Tibial nerve (tissue), 4 donors: Measurements from ENCODE around the gene PI16. TPM values are rescaled to one million over a fixed set of nuclear protein-coding genes. Genes with fewer than 3 reads are reported as not detected.

Experiments
- DNase-seq, 2 donors: peaks; one replicate each; pipeline ENCODE4 v3.0.0-alpha.2; 2019; ENCODE audit warnings: low spot score in 2 of 2
- H3K27ac ChIP-seq, 4 donors: fragments of 200-600 bp; sonication (generic) in 3 of 4; one replicate each; pipeline ENCODE4 v1.5.1; 2017 to 2019; ENCODE audit warnings: mild to moderate bottlenecking in 1 of 4
- H3K27me3 ChIP-seq, 2 donors: fragments of 200-600 bp; sonication (generic) in 1 of 2; one replicate each; pipeline versions ENCODE4 v1.5.1 to v1.6.0; 2017 to 2019
- H3K36me3 ChIP-seq, 3 donors: fragments of 200-600 bp; sonication (generic); one replicate each; pipeline ENCODE4 v1.5.1; 2018 to 2019
- H3K4me1 ChIP-seq, 4 donors: fragments of 200-600 bp; sonication (generic) in 3 of 4; one replicate each; pipeline ENCODE4 v1.5.1; 2017 to 2019
- H3K4me3 ChIP-seq, 4 donors: fragments of 200-600 bp; sonication (generic) in 3 of 4; one replicate each; pipeline ENCODE4 v1.5.1; 2017 to 2019; ENCODE audit warnings: mild to moderate bottlenecking in 1 of 4, moderate library complexity in 1 of 4
- H3K9me3 ChIP-seq, 4 donors: fragments of 200-600 bp; sonication (generic) in 3 of 4; one replicate each; pipeline ENCODE4 v1.5.1; 2017 to 2019
- EP300 ChIP-seq, 2 donors: sonication (generic); formaldehyde crosslinking; IDR thresholded peaks; one replicate each; pipeline ENCODE4 v1.6.1; 2017; ENCODE audit warnings: antibody characterized with exemption in 2 of 2, mild to moderate bottlenecking in 1 of 2
- POLR2A ChIP-seq, 2 donors: fragments of 450-650 bp; IDR thresholded peaks; one replicate each; pipeline ENCODE4 v1.6.1; 2017; ENCODE audit warnings: antibody characterized with exemption in 2 of 2, mild to moderate bottlenecking in 2 of 2, moderate library complexity in 2 of 2
- WGBS, 2 donors: methylation state at CpG; one replicate each; pipeline ENCODE4 v1.1.5; 2018; 5-methylcytosine and 5-hydroxymethylcytosine counted together
- total RNA-seq, 4 donors: library from RNA; depleted of rRNA; stranded (reverse); fragments of >200 nt; gene quantifications; one replicate each; pipeline ENCODE4 v1.1.0, GENCODE V29; 2016
- TF ChIP-seq, protein P1 (sequence below), 5 experiments: fragments of 200-600 bp in 3 of 5; fragments of 450-650 bp in 2 of 5; sonication (generic) in 3 of 5; IDR thresholded peaks; one replicate each; pipeline ENCODE4 v1.5.1; 2016 to 2019; ENCODE audit warnings: antibody characterized with exemption in 5 of 5, mild to moderate bottlenecking in 3 of 5, moderate library complexity in 2 of 5

The PI16 gene
- total RNA-seq, 4 donors from 2014 or later, result 17.4 to 70.2 (median 46.2) TPM

DNA sequence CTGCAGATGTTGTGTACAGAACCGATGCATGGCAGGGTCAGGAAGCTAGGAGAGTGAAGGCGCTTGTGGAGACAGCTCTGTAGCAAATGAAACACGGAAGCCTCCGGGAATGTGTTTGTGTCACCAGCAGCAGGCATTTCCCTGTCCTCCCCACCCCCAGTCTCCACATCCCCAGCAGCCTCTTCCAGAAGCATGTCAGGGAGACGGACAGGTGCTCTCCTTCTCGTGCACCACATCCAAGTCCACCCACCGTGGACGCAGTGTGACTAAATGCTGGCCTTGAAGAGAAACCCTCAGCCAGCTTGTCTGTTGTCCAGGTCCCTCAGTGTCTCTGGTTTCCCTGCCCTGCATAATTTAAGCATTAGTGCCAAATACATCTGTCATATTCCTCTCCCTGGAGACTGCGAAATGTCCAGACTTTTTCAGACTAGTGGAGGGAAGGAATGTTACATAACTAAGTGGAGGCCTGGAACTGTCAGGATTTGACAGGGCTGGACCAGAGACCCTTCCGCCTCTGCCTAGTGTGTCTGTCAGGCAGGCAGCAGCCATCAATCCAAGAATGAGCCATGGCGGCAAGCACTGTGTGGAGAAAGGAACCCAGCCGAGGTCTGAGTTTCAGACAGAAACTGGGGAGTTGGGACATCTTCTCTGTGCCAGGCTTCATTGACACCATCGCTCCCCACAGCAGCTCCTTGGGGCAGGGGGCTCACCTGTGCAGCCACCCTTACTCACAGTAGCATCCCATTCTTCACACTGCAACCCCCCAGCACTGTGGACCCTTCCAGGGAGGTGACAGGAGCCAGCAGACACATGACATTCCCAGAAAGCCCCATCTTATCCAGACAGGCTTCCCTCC is 26.6 kb upstream of the PI16 start:
- Histone ChIP-seq H3K36me3 (peaks cover 0 to 37% (median 0%) of the 10 kb centered on the region in 3 donors), H3K27me3 (no peaks in the 10 kb centered on the region), H3K9me3 (no peaks in the 10 kb centered on the region), H3K4me1 (peaks cover 0 to 41% (median 2%) of the 10 kb centered on the region in 4 donors), H3K27ac (no peak overlapping the region), H3K4me3 (no peak overlapping the region)
- TF ChIP-seq EP300 (IDR thresholded peaks at IDR 0.05) (no peak), POLR2A (IDR thresholded peaks at IDR 0.05) (no peak)
- TF ChIP-seq, protein P1, sequence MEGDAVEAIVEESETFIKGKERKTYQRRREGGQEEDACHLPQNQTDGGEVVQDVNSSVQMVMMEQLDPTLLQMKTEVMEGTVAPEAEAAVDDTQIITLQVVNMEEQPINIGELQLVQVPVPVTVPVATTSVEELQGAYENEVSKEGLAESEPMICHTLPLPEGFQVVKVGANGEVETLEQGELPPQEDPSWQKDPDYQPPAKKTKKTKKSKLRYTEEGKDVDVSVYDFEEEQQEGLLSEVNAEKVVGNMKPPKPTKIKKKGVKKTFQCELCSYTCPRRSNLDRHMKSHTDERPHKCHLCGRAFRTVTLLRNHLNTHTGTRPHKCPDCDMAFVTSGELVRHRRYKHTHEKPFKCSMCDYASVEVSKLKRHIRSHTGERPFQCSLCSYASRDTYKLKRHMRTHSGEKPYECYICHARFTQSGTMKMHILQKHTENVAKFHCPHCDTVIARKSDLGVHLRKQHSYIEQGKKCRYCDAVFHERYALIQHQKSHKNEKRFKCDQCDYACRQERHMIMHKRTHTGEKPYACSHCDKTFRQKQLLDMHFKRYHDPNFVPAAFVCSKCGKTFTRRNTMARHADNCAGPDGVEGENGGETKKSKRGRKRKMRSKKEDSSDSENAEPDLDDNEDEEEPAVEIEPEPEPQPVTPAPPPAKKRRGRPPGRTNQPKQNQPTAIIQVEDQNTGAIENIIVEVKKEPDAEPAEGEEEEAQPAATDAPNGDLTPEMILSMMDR (IDR thresholded peaks at IDR 0.05), result no peak
- no peak for DNase-seq
- 73 to 78% methylated on average over 13 of the region's 13 CpGs for WGBS, 2 donors

DNA sequence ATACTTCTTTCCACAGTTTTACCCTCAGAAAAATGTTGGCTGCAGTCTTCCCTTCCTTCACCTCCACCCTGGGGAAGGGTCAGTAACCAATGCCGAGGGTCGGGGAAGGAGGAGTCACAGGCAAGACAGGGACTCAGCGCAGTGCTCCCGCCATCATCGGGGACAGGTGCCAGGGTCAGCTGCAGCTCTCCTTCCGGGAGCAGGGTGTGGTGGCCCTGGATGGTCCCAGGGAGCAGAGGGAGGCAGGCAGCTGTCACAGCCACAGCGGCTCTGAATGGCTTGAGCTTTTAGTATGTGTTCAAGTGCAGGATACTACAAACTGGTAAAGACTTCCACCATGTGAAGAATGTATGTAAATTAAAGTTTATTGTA is 26.0 kb upstream of the PI16 start:
- TF ChIP-seq, protein P1 (IDR thresholded peaks at IDR 0.05), result no peak
- no peak for TF ChIP-seq POLR2A (IDR thresholded peaks at IDR 0.05)
- no peak for TF ChIP-seq EP300 (IDR thresholded peaks at IDR 0.05)
- WGBS, 2 donors, result 80% methylated on average over 7 of the region's 7 CpGs
- Histone ChIP-seq H3K27me3 (no peaks in the 10 kb centered on the region), H3K9me3 (no peaks in the 10 kb centered on the region), H3K4me1 (peaks cover 0 to 38% (median 2%) of the 10 kb centered on the region in 4 donors), H3K4me3 (no peak overlapping the region), H3K27ac (peak overlapping the region in 1 of 4 donors; percentile 27), H3K36me3 (peaks cover 0 to 31% (median 0%) of the 10 kb centered on the region in 3 donors)
- no peak for DNase-seq

DNA sequence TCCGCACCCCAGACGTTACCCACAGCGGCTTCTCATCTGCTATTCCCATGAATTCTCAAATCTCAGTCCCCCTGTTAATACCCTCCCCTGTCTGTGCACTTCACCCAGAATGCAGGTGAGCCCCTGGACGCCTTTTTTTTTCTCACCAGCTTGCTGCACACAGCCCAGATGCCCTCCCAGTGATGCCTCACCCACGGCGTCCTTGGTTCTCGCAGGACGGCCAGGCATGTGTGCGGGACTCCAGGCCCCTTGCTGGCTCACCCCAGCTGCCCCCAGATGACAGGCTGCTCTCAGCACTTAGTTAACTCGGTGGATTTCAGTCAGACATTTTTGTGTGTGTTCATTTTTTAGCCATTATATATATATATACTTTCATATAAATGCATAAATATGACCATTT is 25.4 kb upstream of the PI16 start:
- Histone ChIP-seq H3K4me1 (peaks cover 0 to 32% (median 2%) of the 10 kb centered on the region in 4 donors), H3K27ac (peak overlapping the region in 2 of 4 donors; percentile 27 to 48), H3K36me3 (peaks cover 0 to 25% (median 0%) of the 10 kb centered on the region in 3 donors), H3K4me3 (no peak overlapping the region), H3K9me3 (no peaks in the 10 kb centered on the region), H3K27me3 (no peaks in the 10 kb centered on the region)
- DNase-seq, result no peak
- TF ChIP-seq, protein P1 (IDR thresholded peaks at IDR 0.05), result no peak
- no peak for TF ChIP-seq POLR2A (IDR thresholded peaks at IDR 0.05)
- no peak for TF ChIP-seq EP300 (IDR thresholded peaks at IDR 0.05)
- WGBS, 2 donors, result 64 to 72% methylated on average over 10 of the region's 10 CpGs

DNA sequence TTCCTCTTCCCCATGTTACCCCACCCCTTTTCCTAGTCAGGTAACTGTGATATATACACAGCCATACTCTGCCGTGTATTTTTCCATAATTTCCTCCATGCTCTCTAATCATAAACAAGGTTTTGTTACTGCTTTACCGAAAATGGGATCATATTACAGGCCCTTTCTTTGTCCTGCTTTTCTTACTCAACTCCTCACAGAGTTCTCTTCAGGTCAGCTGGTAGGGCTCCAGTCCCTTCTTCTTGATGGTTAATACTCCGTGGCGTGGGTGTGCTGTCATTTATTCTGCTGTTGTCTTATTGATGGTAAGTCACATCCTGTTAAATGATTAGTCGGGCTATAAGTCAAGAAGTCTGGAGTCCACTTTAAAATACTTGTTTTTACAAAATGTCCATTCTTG is 24.9 kb upstream of the PI16 start:
- no peaks in the 10 kb centered on the region for H3K9me3 ChIP-seq
- 31 to 32% methylated on average over 5 of the region's 5 CpGs for WGBS, 2 donors
- no peak for TF ChIP-seq EP300 (IDR thresholded peaks at IDR 0.05)
- no peaks in the 10 kb centered on the region for H3K27me3 ChIP-seq
- peaks cover 0 to 21% (median 0%) of the 10 kb centered on the region in 3 donors for H3K36me3 ChIP-seq
- H3K4me3 ChIP-seq, result no peak overlapping the region
- H3K27ac ChIP-seq, result peak overlapping the region in 1 of 4 donors; percentile 27
- H3K4me1 ChIP-seq, result peaks cover 0 to 27% (median 2%) of the 10 kb centered on the region in 4 donors
- no peak for DNase-seq

- Histone ChIP-seq H3K4me3 (no peak overlapping the region), H3K27me3 (no peaks in the 10 kb centered on the region), H3K36me3 (peaks cover 0 to 12% (median 0%) of the 10 kb centered on the region in 3 donors), H3K27ac (peak overlapping the region in 1 of 4 donors; percentile 27), H3K9me3 (no peaks in the 10 kb centered on the region), H3K4me1 (peaks cover 0 to 27% (median 2%) of the 10 kb centered on the region in 4 donors)
- no peak for DNase-seq
- WGBS, 2 donors, result 79 to 92% methylated on average over 4 of the region's 4 CpGs
- TF ChIP-seq POLR2A (IDR thresholded peaks at IDR 0.05) (no peak), EP300 (IDR thresholded peaks at IDR 0.05) (no peak)
- TF ChIP-seq, protein P1 (IDR thresholded peaks at IDR 0.05), result no peak
Measured at GRCh38 chr6:36930483-36930882, 24.1 kb upstream of the PI16 start.
